ENCODE measurements around the gene SLC17A2. TPM values are rescaled to one million over a fixed set of nuclear protein-coding genes. Genes with fewer than 3 reads are reported as not detected.

The SLC17A2 gene
- total and polyA plus RNA-seq, 2 of the 4 experiments (the other 2 are of a cell fraction): not detected

GRCh38 chr6:25950297-25950696 lies 19.8 kb upstream of the SLC17A2 start:
- H2BK20ac ChIP-seq (ENCODE audit: low read depth, low read length): no peak overlapping the region
- no peak for ATAC-seq (ENCODE audit: low read depth)
- H3K36me3 ChIP-seq (ENCODE audit: control insufficient read depth, insufficient read depth, low read length): no peaks in the 10 kb centered on the region
- H3K4me3 ChIP-seq (ENCODE audit: insufficient read depth, low read depth, low read length): no peak overlapping the region
- TF ChIP-seq ELK1 (IDR thresholded peaks at IDR 0.05; ENCODE audit: borderline replicate concordance, low read depth, low read length) (no peak), RCOR1 (IDR thresholded peaks at IDR 0.05; ENCODE audit: insufficient replicate concordance, low read length) (no peak), FOS (IDR thresholded peaks at IDR 0.05; ENCODE audit: low read depth, low read length) (no peak)
- no peak overlapping the region for H3K14ac ChIP-seq (replicated peaks; ENCODE audit: low read depth, low read length)
- H2AFZ ChIP-seq (replicated peaks; ENCODE audit: low read length, poor library complexity): no peak overlapping the region
- H3K9me1 ChIP-seq (ENCODE audit: insufficient read depth, low read length): no peaks in the 10 kb centered on the region
- 68% methylated on average over 2 of the region's 4 CpGs; no CpG with 5 or more reads in 1 of the 2 experiments for WGBS, 2 experiments (ENCODE audit: extremely low coverage in 2 of 2, insufficient read length in 1 of 2)
- no peaks in the 10 kb centered on the region for H3K79me1 ChIP-seq (ENCODE audit: low read depth in 1 of 2, low read length in 2 of 2)
- in situ Hi-C loops (cut with MboI; ENCODE audit: low sequenced_read_pairs) (no loop called here), intact Hi-C loops (cut with micrococcal nuclease) (no loop called here), dilution Hi-C loops (cut with HindIII; ENCODE audit: low sequenced_read_pairs, unreplicated experiment) (no loop called here)
- H4K8ac ChIP-seq (ENCODE audit: low read depth in 2 of 2, low read length in 2 of 2): no peak overlapping the region
- no peaks in the 10 kb centered on the region for H3K4me1 ChIP-seq (ENCODE audit: control insufficient read depth, insufficient read depth, low read length)
- H3K4me2 ChIP-seq (ENCODE audit: low read depth, low read length): no peak overlapping the region
- no peak overlapping the region for H2BK5ac ChIP-seq (ENCODE audit: low read depth, low read length, poor library complexity, severe bottlenecking)
- no peak overlapping the region for H3K23ac ChIP-seq (ENCODE audit: low read depth, low read length)
- H3K27ac ChIP-seq (ENCODE audit: insufficient read depth, low read length): no peak overlapping the region
- H2BK15ac ChIP-seq (ENCODE audit: low read depth, low read length): no peak overlapping the region
- no peak overlapping the region for H3K18ac ChIP-seq (ENCODE audit: low read depth, low read length)
- no peak overlapping the region for H4K5ac ChIP-seq (ENCODE audit: low read depth, low read length)
- peaks cover 1% of the 10 kb centered on the region; the same call in 1 of the 2 replicates for H3K27me3 ChIP-seq (ENCODE audit: control insufficient read depth, insufficient read depth, low read length)
- H3K9me3 ChIP-seq (ENCODE audit: control insufficient read depth, insufficient read depth, low read length): no peaks in the 10 kb centered on the region
- H3K4ac ChIP-seq (ENCODE audit: low read depth, low read length): no peak overlapping the region
- H4K91ac ChIP-seq (ENCODE audit: insufficient read depth, low read depth, low read length): no peak overlapping the region
- no peaks in the 10 kb centered on the region for H4K20me1 ChIP-seq (ENCODE audit: insufficient read depth, low read length)
- no peak for DNase-seq
- ChIA-PET POLR2A (ENCODE audit: unreplicated experiment) (no interaction called here), CTCF (no interaction called here)
- no peak overlapping the region for H2AK5ac ChIP-seq (ENCODE audit: low read depth, low read length)
- H3K9ac ChIP-seq (ENCODE audit: low read depth, low read length): no peak overlapping the region
- H2BK120ac ChIP-seq (ENCODE audit: low read depth, low read length): no peak overlapping the region
- no peak overlapping the region for H3K56ac ChIP-seq (ENCODE audit: extremely low read depth, insufficient read depth, low read length)
- no TSS peak for BruUV-seq (replicated peaks)
- no peak overlapping the region for H2AK9ac ChIP-seq (replicated peaks; ENCODE audit: low read depth, low read length, poor library complexity)

Measured in IMR-90 (cell line).